ENCODE data around the gene GRK5. TPM values are rescaled to one million over a fixed set of nuclear protein-coding genes. Genes with fewer than 3 reads are reported as not detected.

GRK5 gene
- total RNA-seq, 6 experiments from 2014 or later = 9.7 to 16.8 (median 15.9) TPM

DNA sequence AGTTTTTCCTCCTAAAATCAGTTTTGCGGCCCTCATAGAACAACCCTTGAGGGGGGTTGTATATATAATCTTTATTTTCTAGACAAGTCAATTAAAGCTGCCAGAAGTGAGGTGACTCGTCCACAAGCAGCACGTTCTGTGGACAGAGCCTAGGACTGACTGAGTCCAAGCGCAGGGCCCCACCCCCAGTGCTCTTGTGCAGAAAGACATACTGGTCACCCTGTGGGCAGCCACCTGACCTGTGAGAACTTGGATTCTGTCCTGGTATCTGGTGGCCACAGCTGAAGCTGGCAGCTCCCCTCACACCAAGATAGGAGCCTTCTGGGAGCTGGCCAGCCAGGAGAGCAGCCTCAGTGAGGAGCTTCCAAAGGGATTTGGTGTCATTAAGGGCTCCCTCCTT lies 89.3 kb downstream of the GRK5 start:
- H3K4me1 Mint-ChIP-seq (ENCODE audit: low read depth) = peaks cover 5% of the 10 kb centered on the region; the same call in 1 of the 2 replicates
- no peak overlapping the region for H3K4me3 Mint-ChIP-seq
- peaks cover 14% of the 10 kb centered on the region for H3K36me3 Mint-ChIP-seq (ENCODE audit: low read depth)

GRCh38 chr10:119297207-119297968 lies 90.0 kb downstream of the GRK5 start:
- H3K4me3 Mint-ChIP-seq = no peak overlapping the region
- DNase-seq = no peak
- TF ChIP-seq, protein P1, sequence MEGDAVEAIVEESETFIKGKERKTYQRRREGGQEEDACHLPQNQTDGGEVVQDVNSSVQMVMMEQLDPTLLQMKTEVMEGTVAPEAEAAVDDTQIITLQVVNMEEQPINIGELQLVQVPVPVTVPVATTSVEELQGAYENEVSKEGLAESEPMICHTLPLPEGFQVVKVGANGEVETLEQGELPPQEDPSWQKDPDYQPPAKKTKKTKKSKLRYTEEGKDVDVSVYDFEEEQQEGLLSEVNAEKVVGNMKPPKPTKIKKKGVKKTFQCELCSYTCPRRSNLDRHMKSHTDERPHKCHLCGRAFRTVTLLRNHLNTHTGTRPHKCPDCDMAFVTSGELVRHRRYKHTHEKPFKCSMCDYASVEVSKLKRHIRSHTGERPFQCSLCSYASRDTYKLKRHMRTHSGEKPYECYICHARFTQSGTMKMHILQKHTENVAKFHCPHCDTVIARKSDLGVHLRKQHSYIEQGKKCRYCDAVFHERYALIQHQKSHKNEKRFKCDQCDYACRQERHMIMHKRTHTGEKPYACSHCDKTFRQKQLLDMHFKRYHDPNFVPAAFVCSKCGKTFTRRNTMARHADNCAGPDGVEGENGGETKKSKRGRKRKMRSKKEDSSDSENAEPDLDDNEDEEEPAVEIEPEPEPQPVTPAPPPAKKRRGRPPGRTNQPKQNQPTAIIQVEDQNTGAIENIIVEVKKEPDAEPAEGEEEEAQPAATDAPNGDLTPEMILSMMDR (IDR thresholded peaks at IDR 0.05) = no peak
- peaks cover 4% of the 10 kb centered on the region; the same call in 1 of the 2 replicates for H3K9me3 Mint-ChIP-seq
- H3K27ac Mint-ChIP-seq = no peak overlapping the region
- H3K4me1 Mint-ChIP-seq (ENCODE audit: low read depth) = peaks cover 6% of the 10 kb centered on the region; the same call in 1 of the 2 replicates
- peaks cover 14% of the 10 kb centered on the region for H3K36me3 Mint-ChIP-seq (ENCODE audit: low read depth)
- peaks cover under 1% of the 10 kb centered on the region; the same call in 1 of the 2 replicates for H3K27me3 Mint-ChIP-seq (ENCODE audit: insufficient read depth)

More for the DNA sequence above, 89.3 kb downstream of the GRK5 start:
- TF ChIP-seq, protein P1 (IDR thresholded peaks at IDR 0.05) = no peak
- peaks cover 5% of the 10 kb centered on the region; the same call in 1 of the 2 replicates for H3K27me3 Mint-ChIP-seq (ENCODE audit: insufficient read depth)
- no peak overlapping the region for H3K27ac Mint-ChIP-seq
- H3K9me3 Mint-ChIP-seq = peaks cover 4% of the 10 kb centered on the region; the same call in 1 of the 2 replicates
- no peak for DNase-seq

DNA sequence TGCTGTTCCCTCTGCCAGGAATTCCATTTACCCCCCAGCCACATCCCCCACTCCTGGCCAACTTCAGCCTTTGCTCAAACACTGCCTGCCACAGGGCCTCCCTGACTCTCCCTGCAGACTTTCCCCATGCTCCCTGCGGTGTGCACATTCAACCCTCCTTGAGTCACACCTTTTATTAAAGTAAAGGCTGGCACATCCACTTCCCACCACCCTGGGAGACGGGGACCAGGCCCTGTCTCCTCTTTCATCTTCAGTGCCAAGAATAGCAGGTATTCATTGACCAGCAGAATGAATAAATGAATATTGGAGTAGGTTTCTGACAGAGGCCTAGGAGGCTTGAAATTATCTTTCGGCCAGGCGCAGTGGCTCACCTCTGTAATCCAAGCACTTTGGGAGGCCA lies 91.4 kb downstream of the GRK5 start:
- Mint-ChIP-seq H3K36me3 (ENCODE audit: low read depth) (peaks cover 14% of the 10 kb centered on the region), H3K4me1 (ENCODE audit: low read depth) (peaks cover 6% of the 10 kb centered on the region; the same call in 1 of the 2 replicates), H3K27ac (no peak overlapping the region), H3K9me3 (peaks cover 4% of the 10 kb centered on the region; the same call in 1 of the 2 replicates), H3K27me3 (ENCODE audit: insufficient read depth) (no peaks in the 10 kb centered on the region; the same call in 1 of the 2 replicates), H3K4me3 (no peak overlapping the region)
- no peak for DNase-seq
- TF ChIP-seq, protein P1 (IDR thresholded peaks at IDR 0.05) = no peak

DNA sequence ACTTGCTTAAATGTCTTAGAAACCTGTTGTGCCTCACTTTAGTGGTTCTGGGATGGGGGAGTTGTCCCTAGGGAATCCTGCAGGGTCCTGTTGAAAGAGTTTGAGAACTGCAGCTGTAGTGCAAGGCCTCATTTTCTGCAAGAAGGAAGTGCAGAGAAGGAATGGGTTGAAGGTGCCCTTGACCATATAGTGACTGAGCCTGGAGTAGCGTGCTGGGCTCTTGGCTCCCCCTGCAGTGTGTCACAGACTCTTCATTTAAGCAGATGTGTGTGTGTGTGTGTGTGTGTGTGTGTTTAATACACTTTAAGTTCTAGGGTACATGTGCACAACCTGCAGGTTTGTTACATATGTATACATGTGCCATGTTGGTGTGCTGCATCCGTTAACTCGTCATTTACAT lies 92.2 kb downstream of the GRK5 start:
- Mint-ChIP-seq H3K36me3 (ENCODE audit: low read depth) (peaks cover 14% of the 10 kb centered on the region), H3K4me3 (no peak overlapping the region), H3K9me3 (peaks cover 4% of the 10 kb centered on the region; the same call in 1 of the 2 replicates), H3K27ac (no peak overlapping the region), H3K4me1 (ENCODE audit: low read depth) (peaks cover 6% of the 10 kb centered on the region; the same call in 1 of the 2 replicates), H3K27me3 (ENCODE audit: insufficient read depth) (no peaks in the 10 kb centered on the region; the same call in 1 of the 2 replicates)
- DNase-seq = peak; percentile 16
- TF ChIP-seq, protein P1 (IDR thresholded peaks at IDR 0.05) = no peak

DNA sequence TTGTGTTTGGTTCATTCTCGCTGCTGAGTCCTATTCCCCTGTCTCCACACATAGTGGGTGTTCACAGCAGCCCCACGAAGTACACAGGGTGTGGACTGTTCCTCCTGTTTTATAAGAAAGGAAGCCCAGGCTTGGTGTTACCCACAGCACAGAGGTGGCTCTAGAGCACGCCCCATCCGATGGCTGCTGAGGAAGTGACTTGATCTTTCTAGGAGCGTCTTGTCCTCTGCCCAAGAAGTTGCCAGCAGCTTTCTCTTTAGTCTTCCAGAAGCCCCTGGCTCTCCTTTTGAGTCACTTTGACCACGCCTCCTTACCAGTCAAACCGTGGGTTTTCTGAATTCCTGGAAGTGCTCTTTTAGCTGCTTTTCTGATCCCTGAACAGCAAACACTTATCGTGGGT lies 94.0 kb downstream of the GRK5 start:
- H3K9me3 Mint-ChIP-seq = peaks cover 4% of the 10 kb centered on the region; the same call in 1 of the 2 replicates
- no peak overlapping the region for H3K4me3 Mint-ChIP-seq
- no peak overlapping the region for H3K27ac Mint-ChIP-seq
- TF ChIP-seq, protein P1 (IDR thresholded peaks at IDR 0.05) = no peak
- peaks cover 21% of the 10 kb centered on the region for H3K4me1 Mint-ChIP-seq (ENCODE audit: low read depth)
- peaks cover 1% of the 10 kb centered on the region; the same call in 1 of the 2 replicates for H3K27me3 Mint-ChIP-seq (ENCODE audit: insufficient read depth)
- peaks cover 10% of the 10 kb centered on the region for H3K36me3 Mint-ChIP-seq (ENCODE audit: low read depth)
- DNase-seq = no peak
